HTR-8/SVneo (cell line): Measurements from ENCODE around the gene CAPN3.
"Not testable (repeated sequence)": the region's sequence is repeated elsewhere in the genome, so short reads cannot be mapped to it uniquely, and the experiment has no call there.

Experiments
- DNase-seq: peaks from one replicate; pipeline ENCODE4 v3.0.0; 2011; ENCODE audit warnings: low spot score, mixed read lengths; ENCODE audit not compliant: insufficient read length
- FAIRE-seq: peaks from 2 replicates; lab custom pipeline; 2011; peaks lifted over from hg19 to GRCh38; lab: Jason Lieb, UNC

The CAPN3 gene

DNA sequence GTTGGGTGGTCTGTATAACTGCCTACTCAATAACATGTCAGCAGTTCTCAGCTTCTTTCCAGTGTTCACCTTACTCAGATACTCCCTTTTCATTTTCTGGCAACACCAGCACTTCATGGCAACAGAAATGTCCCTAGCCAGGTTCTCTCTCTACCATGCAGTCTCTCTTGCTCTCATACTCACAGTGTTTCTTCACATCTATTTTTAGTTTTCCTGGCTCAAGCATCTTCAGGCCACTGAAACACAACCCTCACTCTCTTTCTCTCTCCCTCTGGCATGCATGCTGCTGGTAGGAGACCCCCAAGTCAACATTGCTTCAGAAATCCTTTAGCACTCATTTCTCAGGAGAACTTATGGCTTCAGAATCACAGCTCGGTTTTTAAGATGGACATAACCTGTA lies at the start of gene CAPN3:
TSS of gene CAPN3 (plus strand) at position 253 of the 400 bp plus-strand sequence. CDS start 305 bp downstream, outside the sequence.
- FAIRE-seq = no peak

DNA sequence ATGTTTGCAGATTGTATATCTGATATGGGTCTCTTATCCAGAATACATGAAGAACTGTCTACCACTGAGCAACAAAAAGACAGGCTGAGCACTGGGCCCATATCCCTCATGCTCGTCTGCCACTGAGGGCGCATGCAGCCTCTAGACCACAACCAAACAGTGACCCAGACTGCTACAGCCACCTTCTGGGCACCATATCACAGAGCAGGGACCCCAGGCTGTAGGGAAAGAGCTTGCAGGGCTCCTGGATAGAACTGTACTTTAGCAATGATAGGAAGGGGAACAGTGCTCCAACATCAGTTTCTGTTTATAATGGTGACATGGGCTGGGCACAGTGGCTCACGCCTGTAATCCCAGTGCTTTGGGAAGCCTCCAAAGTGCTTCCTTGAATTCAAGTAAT lies 45.8 kb upstream of the CAPN3 start:
- DNase-seq = no peak
- FAIRE-seq = no peak

More for the DNA sequence above, at the start of gene CAPN3:
- no peak for DNase-seq

DNA sequence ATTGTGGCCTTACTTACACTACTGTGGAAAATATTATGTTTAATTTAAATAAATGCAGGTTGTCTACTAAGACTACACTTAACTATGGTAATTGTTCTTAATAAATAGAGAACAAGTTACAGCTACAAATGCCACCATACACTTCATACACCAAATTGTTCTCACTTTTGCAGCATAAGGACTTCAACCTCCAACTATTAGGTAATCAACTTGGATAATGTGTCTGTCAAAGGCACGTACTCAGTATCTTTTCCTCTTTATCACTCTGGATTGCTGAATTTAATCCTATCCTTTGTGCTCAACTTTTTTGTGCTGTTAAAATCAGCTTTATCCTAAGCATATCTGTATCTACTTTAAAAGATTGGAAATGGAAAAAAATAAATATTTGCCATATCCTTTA lies 44.5 kb upstream of the CAPN3 start:
- FAIRE-seq = no peak
- no peak for DNase-seq

DNA sequence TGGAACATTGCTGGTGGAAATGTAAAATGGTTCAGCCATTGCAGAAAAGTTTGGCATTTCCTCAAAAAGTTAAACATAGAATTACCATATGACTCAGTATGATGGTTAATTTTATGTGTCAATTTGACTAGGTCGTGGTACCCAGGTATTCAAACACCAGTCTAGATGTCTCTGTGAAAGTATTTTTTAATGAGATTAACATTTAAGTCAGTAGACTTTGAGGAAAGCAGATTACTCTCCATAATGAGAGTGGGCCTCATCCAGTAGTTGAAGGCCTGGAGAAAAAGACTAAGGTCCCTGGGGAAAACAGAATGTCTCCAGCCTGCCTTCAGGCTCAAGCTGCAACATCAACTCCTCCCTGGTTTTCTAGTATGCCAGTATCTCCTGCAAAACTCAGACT lies 43.8 kb upstream of the CAPN3 start:
- DNase-seq = no peak
- FAIRE-seq = no peak

DNA sequence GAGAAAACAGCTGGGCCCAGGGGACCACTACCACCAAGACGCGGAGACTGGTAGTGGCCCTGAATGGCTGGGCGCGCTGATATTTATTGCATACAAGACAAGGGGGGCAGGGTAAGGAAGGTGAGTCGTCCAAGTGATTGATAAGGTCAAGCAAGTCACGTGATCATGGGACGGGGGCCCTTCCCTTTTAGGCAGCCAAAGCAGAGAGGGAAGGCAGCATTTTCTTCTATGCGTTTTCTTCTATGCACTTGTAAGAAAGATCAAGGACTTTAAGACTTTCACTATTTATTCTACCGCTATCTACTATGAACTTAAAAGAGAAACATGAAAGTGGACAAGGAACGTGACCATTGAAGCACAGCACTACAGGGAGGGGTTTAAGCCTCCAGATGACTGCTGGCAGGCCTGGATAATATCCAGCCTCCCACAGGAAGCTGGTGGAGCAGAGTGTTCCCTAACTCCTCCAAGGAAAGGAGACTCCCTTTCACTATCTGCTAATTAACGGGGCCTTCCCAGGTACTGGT lies 43.0 kb upstream of the CAPN3 start:
- not testable (repeated sequence) for DNase-seq, FAIRE-seq

DNA sequence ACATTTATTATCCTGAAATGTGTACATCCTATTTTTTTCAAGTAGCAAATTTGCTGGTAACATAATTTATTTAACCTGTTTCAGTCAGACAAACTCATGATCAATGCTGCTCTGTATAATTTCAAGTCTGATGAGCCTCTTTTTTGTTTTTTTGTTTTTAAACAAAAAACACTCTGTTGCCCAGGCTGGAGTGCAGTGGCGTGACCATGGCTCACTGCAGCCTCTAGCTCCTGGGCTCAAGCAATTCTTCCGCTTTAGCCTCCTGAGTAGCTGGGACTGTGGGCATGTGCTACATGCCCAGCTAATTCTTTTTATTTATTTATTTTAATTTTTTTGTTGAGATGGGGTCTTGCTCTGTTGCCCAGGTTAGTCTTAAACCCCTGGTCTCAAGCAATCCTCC lies 40.1 kb upstream of the CAPN3 start:
- DNase-seq = no peak
- FAIRE-seq = no peak

DNA sequence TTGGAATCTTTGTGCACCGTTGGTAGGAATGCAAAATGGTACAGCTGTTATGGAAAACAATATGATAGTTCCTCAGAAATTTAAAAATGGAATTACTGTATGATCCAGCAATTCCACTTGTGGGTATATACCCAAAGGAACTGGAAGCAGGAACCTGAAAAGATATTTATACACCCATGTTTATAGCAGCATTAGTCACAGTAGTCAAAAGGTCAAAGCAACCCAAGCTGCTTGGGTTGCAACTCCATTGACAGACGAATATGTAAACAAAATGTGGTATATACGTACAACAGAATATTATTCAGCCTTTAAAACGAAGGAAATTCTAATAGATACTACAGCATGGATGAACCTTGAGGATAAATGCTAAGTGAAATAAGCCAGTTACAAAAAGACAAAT lies 35.0 kb upstream of the CAPN3 start:
- no peak for FAIRE-seq

DNA sequence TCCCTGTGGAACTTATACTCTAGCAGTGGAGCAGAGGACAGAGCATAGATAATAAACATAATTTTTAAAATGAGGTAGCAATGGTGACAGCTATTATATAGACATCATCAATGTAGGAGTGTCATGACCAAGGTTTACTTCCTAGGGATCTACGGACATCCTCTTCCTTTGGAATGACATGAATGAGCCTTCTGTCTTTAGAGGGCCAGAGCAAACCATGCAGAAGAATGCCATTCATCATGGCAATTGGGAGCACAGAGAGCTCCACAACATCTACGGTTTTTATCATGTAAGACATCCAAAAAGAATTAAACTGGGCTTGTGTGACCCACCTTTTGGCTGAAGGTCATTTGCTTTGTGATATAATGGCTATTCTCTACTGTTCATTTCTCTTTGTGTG lies 30.1 kb upstream of the CAPN3 start:
- FAIRE-seq = no peak
- no peak for DNase-seq

More for the DNA sequence above, 35.0 kb upstream of the CAPN3 start:
- no peak for DNase-seq

DNA sequence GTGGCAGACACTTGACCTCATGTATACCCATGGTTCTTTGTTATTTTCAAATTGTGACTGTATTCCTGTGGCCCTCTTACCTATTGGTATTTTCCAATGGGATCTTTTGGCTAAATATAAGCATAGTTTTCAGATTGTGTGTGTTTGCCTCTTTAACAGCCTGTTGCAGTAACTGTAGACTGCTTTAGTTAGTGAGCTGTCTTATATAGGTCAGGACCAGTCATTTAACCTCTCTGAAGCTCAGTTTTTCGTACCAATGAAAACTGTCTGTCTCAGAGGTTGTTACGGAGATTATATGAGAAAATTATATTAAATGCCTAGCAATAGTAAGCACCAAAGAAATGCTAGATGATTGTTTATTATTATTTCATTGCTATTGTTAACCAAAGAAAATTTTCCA lies 29.3 kb upstream of the CAPN3 start:
- FAIRE-seq = no peak
- DNase-seq = no peak

DNA sequence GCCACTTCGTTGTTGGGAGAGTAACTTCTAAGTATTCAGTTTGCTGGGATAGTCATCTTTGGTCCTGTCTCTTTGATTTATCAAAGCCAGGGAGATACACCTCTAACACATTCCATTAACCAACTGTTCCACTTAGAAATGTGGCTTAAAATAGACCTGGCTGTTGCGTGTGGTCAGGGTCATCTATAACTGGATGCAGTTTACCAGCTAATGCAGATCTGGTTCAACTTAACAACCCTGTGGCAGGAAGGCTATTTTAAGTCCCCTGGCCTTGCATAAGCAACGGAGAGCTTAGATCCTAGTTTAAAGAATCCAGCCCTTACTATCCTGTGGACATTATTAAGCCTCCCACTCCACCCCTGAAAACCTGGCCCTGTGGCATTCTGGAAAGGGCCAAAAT lies 28.1 kb upstream of the CAPN3 start:
- DNase-seq = no peak
- peak; percentile 40 for FAIRE-seq

DNA sequence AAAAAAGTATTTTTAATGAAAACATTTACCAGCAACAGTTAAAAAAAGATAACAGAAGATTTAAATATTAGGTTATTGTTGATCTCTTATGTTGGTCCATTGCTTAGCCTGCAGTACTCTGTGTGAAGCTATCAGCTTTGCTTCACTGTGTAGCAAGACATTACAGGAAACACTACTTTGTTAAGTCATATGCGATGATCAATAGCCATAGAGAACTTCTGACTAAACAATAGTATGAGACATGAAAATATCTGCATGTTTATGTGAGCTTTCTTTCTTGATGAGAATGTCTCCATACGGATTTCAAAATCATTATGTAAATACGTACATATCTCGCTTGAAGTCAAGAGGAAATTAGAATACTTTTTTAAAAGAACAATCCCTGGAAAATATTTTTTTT lies 27.0 kb upstream of the CAPN3 start:
- DNase-seq (no peak), FAIRE-seq (no peak)

DNA sequence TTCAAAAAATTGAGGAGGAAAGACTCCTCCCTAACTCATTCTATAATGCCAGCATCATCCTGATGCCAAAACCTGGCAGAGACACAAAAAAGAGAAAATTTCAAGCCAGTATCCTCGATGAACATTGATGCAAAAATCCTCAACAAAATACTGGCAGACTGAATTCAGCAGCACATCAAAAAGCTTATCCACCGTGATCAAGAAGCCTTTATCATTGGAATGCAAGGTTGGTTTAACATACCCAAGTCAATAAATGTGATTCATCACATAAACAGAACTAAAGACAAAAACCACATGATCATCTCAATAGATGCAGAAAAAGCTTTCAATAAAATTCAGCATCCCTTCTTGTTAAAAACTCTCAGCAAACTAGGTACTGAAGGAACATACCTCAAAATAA lies 24.2 kb upstream of the CAPN3 start:
- no peak for DNase-seq
- no peak for FAIRE-seq

DNA sequence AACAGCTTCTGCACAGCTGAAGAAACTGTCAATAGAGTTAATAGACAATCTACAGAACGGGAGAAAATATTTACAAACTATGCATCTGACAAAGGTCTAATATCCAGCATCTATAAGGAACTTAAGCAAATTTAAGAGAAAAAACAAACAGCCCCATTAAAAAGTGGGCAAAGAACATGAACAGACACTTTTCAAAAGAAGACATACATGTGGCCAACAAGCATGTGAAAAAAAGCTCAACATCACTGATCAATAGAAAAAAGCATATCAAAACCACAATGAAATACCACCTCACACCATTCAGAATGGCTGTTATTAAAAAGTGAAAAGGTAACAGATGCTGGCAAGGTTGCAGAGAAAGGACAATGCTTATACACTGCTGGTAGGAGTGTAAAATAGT lies 22.7 kb upstream of the CAPN3 start:
- DNase-seq, FAIRE-seq: not testable (repeated sequence)

DNA sequence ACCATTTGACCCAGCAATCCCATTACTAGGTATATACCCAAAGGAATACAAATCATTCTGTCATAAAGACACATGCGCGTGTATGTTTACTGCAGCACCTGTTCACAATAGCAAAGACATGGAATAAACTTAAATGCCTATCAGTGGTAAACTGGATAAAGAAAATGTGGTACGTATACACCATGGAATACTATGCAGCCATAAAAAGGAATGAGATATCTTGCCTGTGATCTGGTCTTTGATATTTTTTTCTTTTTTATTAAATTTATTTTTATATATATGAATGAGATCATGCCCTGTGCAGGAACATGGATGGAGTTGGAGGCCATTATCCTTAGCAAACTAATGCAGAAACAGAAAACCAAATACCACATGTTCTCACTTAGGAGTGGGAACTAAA lies 22.2 kb upstream of the CAPN3 start:
- DNase-seq, FAIRE-seq: not testable (repeated sequence)

DNA sequence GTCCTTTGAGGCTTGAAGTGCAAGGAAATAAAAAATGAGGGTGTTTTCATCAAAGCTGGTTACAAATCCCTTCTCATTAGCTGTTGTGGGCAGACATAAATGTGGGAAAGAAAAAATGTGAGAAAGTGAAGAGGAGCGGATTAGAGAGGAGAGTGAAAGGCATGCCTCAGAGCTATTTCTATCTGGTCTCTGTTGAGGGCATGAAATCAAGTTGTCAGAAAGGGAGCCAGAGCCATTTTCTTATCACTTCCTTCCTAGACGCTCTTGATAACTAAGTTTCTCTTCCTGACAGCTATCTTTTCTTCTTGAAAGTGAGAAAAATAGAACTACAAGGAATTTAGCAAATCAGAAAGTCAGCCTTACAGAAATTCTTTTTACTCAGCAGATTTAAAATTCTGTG lies 20.8 kb upstream of the CAPN3 start:
- DNase-seq = no peak
- FAIRE-seq = no peak

DNA sequence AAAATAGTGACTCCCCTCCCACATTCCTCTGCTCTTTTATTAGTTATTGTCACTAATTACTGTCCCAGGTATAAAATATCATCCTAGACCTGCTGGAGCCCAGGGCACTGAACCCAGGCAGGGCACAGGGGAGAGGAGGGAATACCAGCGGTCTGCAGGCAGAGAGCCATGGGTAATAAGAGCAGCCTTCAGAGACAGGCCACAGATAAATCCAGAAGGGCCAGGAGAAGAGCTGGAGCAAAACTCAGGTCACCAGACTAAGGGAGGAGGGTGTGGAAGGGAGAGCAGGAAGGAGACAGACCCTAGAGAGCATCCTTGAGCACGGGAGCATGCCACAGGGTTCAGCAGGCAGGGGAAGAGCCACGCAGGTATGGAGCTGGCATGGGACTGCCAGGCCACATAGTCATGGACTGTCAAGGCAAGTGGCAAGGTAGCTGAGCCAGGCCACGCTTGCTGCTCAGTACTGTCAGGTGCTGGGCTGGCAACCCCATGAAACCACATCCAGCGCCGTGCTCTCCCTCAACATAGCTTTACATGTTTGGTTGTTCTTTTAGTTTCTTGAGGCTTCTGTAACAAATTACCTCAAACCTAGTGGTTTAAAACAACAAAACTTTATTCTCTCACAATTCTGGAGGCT lies 15.6 kb upstream of the CAPN3 start:
- FAIRE-seq = no peak
- no peak for DNase-seq

DNA sequence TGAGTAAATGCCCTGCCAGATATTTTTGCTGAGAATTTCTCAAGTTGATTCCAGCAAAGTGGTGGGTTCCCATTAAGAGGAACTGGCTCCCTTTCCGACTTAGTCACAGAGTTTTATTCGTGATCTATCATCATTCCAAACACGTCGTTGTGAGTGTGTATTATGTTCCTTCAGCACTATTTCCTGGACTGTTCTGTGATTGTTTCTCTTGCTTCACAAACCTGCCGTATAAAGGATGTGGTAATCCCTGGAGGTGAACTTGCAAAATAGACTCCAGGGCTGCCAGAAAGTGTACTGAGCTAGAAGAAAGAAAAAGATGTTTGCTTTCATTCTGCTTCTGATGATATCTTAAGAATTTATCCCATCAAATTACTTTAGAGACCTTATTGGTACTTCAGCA lies 14.5 kb upstream of the CAPN3 start:
- FAIRE-seq = no peak
- DNase-seq = no peak

DNA sequence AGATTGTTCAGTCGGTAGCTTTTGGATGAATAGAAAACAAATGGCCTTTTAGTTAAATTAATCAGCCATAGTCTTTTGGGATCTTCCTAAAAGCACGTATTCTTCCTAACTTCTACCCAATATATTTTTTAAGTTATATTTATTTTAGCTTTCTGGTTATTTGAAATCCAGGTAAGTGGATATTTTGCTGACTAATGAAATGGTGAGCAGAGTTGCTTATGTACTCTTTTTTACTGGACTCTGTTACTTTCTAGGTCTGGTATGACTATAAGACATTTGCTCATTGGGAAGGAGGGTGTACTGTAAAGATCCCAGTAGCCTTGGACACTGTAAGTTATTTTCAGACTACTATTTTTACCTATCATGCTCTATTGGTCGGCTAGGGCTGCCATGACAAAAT lies 13.8 kb upstream of the CAPN3 start:
- FAIRE-seq = no peak
- no peak for DNase-seq

DNA sequence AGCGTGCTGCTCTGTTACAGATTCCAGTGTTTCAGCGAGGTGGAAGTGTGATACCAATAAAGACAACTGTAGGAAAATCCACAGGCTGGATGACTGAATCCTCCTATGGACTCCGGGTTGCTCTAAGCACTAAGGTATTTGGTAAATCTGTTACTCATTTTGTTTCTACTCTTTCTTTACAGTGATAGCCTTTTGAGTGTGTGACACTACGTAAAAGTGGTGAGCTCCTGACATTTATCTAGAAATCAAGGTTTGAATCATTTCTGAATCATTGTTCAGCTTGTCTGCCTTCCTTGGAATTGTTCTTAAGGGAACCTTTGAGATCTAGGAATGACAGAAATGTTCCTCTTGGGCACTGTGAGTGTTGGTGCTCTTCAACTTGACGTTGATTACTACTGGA lies 11.2 kb upstream of the CAPN3 start:
- FAIRE-seq = no peak
- no peak for DNase-seq

DNA sequence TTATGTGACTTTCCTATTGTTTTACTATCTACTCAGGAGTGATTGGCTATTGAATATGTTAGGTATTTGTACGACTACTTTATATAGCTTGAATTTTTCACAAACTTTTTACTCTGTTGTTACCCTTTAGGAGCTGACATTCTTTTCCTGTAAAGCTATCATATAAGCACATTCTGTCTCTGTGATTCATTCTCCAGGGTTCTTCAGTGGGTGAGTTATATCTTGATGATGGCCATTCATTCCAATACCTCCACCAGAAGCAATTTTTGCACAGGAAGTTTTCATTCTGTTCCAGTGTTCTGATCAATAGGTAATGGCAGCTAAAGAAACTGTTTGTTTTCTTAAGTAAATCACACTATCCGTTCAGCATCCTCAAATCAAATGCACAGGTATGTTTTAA lies 10.1 kb upstream of the CAPN3 start:
- DNase-seq (no peak), FAIRE-seq (no peak)

DNA sequence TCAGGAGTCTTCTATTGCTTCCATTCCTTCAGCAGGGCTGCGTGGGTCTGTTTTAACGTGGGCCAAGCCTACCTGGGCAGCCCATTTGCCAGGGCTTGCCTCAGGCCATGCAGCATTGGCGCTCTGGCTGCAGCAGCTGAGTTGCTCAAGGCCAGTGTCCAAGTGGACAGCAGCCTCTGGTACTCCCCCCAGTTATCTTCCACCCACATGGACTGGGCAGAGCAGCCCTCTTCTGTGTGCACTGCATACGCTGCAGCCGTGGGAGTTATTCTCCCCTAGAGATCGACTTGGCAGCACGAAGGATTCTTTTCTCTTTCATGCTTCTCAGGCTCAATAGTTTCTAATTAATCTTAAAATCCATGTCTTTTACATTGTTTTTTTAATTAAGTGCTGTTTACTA lies 6.9 kb upstream of the CAPN3 start:
- DNase-seq (no peak), FAIRE-seq (no peak)

DNA sequence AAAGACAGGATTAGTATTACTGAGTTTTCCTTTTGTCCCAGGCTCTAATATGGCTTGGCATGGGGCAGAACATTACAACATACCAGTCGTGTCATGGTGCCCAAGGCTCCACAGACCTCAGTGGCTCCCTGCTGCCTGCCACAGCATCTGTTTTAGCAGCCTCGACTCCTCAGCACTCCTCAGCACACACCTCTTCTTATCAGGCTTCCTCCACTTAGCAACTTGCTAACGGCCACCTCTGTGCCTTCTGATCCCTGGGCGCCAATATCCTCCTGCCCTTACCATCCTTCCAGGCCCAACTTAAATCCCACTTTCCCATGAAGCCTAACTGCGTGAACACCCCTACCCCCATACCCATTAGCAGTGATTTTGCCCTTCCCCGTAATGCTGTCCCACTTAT lies 6.2 kb upstream of the CAPN3 start:
- DNase-seq (no peak), FAIRE-seq (no peak)
